ENCODE data around the gene INPP5F. TPM values are rescaled to one million over a fixed set of nuclear protein-coding genes. Genes with fewer than 3 reads are reported as not detected.

The INPP5F gene
- total and polyA plus RNA-seq, 11 donors: 3.0 to 9.9 (median 6.4) TPM

GRCh38 chr10:119780879-119781480 lies 55.1 kb downstream of the INPP5F start:
- no peak overlapping the region for H3K4me3 ChIP-seq
- 96 to 98% (median 97%) methylated on average over 5 of the region's 5 CpGs for WGBS, 4 donors
- no peak overlapping the region for H3K27ac ChIP-seq
- DNase-seq: no peak
- no peaks in the 10 kb centered on the region for H3K27me3 ChIP-seq
- H3K4me1 ChIP-seq: peaks cover 0 to 29% (median 4%) of the 10 kb centered on the region in 12 donors
- H3K9me3 ChIP-seq: no peaks in the 10 kb centered on the region
- TF ChIP-seq CTCF (IDR thresholded peaks at IDR 0.05): no peak
- TF ChIP-seq POLR2A (IDR thresholded peaks at IDR 0.05): no peak
- intact Hi-C loops (cut with DNase I): no loop called here
- H3K36me3 ChIP-seq: peaks cover 0 to 3% (median 0%) of the 10 kb centered on the region in 9 donors
- ATAC-seq: no peak

- Histone ChIP-seq H3K27ac (no peak overlapping the region), H3K4me3 (no peak overlapping the region), H3K9me3 (no peaks in the 10 kb centered on the region), H3K36me3 (peaks cover 0 to 3% (median 0%) of the 10 kb centered on the region in 9 donors), H3K27me3 (no peaks in the 10 kb centered on the region), H3K4me1 (peaks cover 0 to 34% (median 7%) of the 10 kb centered on the region in 12 donors)
- no peak for TF ChIP-seq CTCF (IDR thresholded peaks at IDR 0.05)
- TF ChIP-seq POLR2A (IDR thresholded peaks at IDR 0.05): no peak
- intact Hi-C loops (cut with DNase I): no loop called here
- DNase-seq (no peak), ATAC-seq (no peak)
- WGBS, 4 donors: 90 to 94% (median 92%) methylated on average over 2 of the region's 2 CpGs
Measured at GRCh38 chr10:119781498-119781897, 55.6 kb downstream of the INPP5F start.

GRCh38 chr10:119782981-119783664 lies 57.3 kb downstream of the INPP5F start:
- DNase-seq (no peak), ATAC-seq (no peak)
- 71 to 87% (median 84%) methylated on average over 4 of the region's 4 CpGs for WGBS, 4 donors
- Histone ChIP-seq H3K4me3 (no peak overlapping the region), H3K27me3 (no peaks in the 10 kb centered on the region), H3K27ac (peak overlapping the region in 1 of 12 donors; percentile 23), H3K36me3 (peaks cover 0 to 3% (median 0%) of the 10 kb centered on the region in 9 donors), H3K9me3 (no peaks in the 10 kb centered on the region), H3K4me1 (peaks cover 0 to 35% (median 8%) of the 10 kb centered on the region in 12 donors)
- no peak for TF ChIP-seq CTCF (IDR thresholded peaks at IDR 0.05)
- no peak for TF ChIP-seq POLR2A (IDR thresholded peaks at IDR 0.05)
- intact Hi-C loops (cut with DNase I): loop anchor here in 1 of 10 donors (1.0 kb wide), 1 partner anchor 17 kb away; no protein-coding TSS in a partner anchor

DNA sequence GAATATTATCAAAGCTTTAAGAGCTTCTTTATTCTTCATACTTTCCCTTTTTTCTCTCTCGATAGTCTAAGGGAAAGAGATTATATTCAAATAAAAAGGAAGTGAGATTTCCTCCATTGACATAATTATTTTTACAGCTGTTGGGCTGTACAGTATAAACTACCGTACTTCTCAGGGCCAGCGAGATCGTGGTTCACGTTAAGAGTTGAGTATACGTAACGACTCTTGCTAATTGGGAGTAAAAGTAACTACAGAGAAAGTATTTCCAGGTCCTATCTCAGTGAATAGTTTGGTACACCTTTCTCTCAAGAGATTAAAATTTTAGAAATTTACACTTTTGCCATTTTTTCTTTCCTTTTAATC lies 57.8 kb downstream of the INPP5F start:
- peak overlapping the region in 1 of 12 donors; percentile 23 for H3K27ac ChIP-seq
- TF ChIP-seq POLR2A (IDR thresholded peaks at IDR 0.05) (no peak), CTCF (IDR thresholded peaks at IDR 0.05) (no peak)
- peaks cover 0 to 35% (median 8%) of the 10 kb centered on the region in 12 donors for H3K4me1 ChIP-seq
- ATAC-seq (peak in 1 of 4 donors; percentile 39), DNase-seq (no peak)
- H3K9me3 ChIP-seq: no peaks in the 10 kb centered on the region
- H3K27me3 ChIP-seq: no peaks in the 10 kb centered on the region
- intact Hi-C loops (cut with DNase I): loop anchor here in 1 of 10 donors (1.0 kb wide), 1 partner anchor 17 kb away; no protein-coding TSS in a partner anchor
- H3K36me3 ChIP-seq: peaks cover 0 to 3% (median 0%) of the 10 kb centered on the region in 9 donors
- WGBS, 4 donors: 56 to 58% (median 56%) methylated on average over 7 of the region's 7 CpGs
- H3K4me3 ChIP-seq: no peak overlapping the region

All from heart left ventricle (tissue), 16 donors.